HG03432 (cell line): ENCODE results near the gene IFI44.

ENCODE experiments used
- ATAC-seq: cut with Tn5 transposase; IDR thresholded peaks from one replicate; pipeline ENCODE4 v1.9.1; 2021; ENCODE audit warnings: mild to moderate bottlenecking, moderate library complexity; ENCODE audit not compliant: unreplicated experiment

The IFI44 gene

GRCh38 chr1:78651241-78651640 lies 1.6 kb downstream of the IFI44 start:
- ATAC-seq: peak; percentile 46

GRCh38 chr1:78652019-78652560 lies 2.5 kb downstream of the IFI44 start:
- ATAC-seq: no peak

GRCh38 chr1:78658901-78659300 lies 9.3 kb downstream of the IFI44 start:
- no peak for ATAC-seq

GRCh38 chr1:78663923-78664322 lies 14.3 kb downstream of the IFI44 start:
- ATAC-seq: no peak

- ATAC-seq: no peak
Measured at GRCh38 chr1:78664763-78665162, 15.1 kb downstream of the IFI44 start.

- ATAC-seq: no peak
Measured at GRCh38 chr1:78665809-78666208, 16.2 kb downstream of the IFI44 start.

- ATAC-seq: no peak
Measured at GRCh38 chr1:78667939-78668338, 18.3 kb downstream of the IFI44 start.

- no peak for ATAC-seq
Measured at GRCh38 chr1:78668427-78668826, 18.8 kb downstream of the IFI44 start.

GRCh38 chr1:78672428-78672827 lies 22.8 kb downstream of the IFI44 start:
- no peak for ATAC-seq

- no peak for ATAC-seq
Measured at GRCh38 chr1:78673120-78673519, 23.5 kb downstream of the IFI44 start.

- ATAC-seq: peak; percentile 35
Measured at GRCh38 chr1:78676347-78676982, 26.8 kb downstream of the IFI44 start.

GRCh38 chr1:78676993-78677392 lies 27.4 kb downstream of the IFI44 start:
- no peak for ATAC-seq

GRCh38 chr1:78677788-78678187 lies 28.2 kb downstream of the IFI44 start:
- no peak for ATAC-seq

GRCh38 chr1:78678324-78678723 lies 28.7 kb downstream of the IFI44 start:
- peak; percentile 79 for ATAC-seq

GRCh38 chr1:78681265-78681664 lies 31.6 kb downstream of the IFI44 start:
- ATAC-seq: no peak

GRCh38 chr1:78682496-78682895 lies 32.9 kb downstream of the IFI44 start:
- ATAC-seq: no peak

GRCh38 chr1:78683079-78683478 lies 33.4 kb downstream of the IFI44 start:
- no peak for ATAC-seq

GRCh38 chr1:78687315-78687714 lies 37.7 kb downstream of the IFI44 start:
- ATAC-seq: no peak

GRCh38 chr1:78687914-78688313 lies 38.3 kb downstream of the IFI44 start:
- peak; percentile 58 for ATAC-seq

- no peak for ATAC-seq
Measured at GRCh38 chr1:78688697-78689096, 39.1 kb downstream of the IFI44 start.

- ATAC-seq: no peak
Measured at GRCh38 chr1:78690516-78690915, 40.9 kb downstream of the IFI44 start.

- ATAC-seq: no peak
Measured at GRCh38 chr1:78691995-78692747, 42.5 kb downstream of the IFI44 start.
